Activated effector memory CD4-positive, alpha-beta T cell treated with Interleukin-2 at 50 U/mL for 16 hours (primary cell): ENCODE measurements around the gene TYMS.
"Not testable (repeated sequence)": the region's sequence is repeated elsewhere in the genome, so short reads cannot be mapped to it uniquely, and the experiment has no call there.

Experiments
- DNase-seq: peaks from one replicate; pipeline ENCODE4 v3.0.0-alpha.2; 2020

Gene TYMS

GRCh38 chr18:679516-679915 lies 22.1 kb downstream of the TYMS start:
- no peak for DNase-seq

- DNase-seq, result no peak
Observed at GRCh38 chr18:680392-680791, 22.9 kb downstream of the TYMS start.

- peak; percentile 9 for DNase-seq
Observed at GRCh38 chr18:681985-682384, 24.5 kb downstream of the TYMS start.

GRCh38 chr18:682416-682815 lies 25.0 kb downstream of the TYMS start:
- DNase-seq, result not testable (repeated sequence)

GRCh38 chr18:682833-683232 lies 25.4 kb downstream of the TYMS start:
- no peak for DNase-seq

- no peak for DNase-seq
Observed at GRCh38 chr18:683531-683930, 26.1 kb downstream of the TYMS start.

- DNase-seq, result no peak
Observed at GRCh38 chr18:685438-685837, 28.0 kb downstream of the TYMS start.

GRCh38 chr18:686339-687111 lies 29.1 kb downstream of the TYMS start:
- DNase-seq, result no peak

- DNase-seq, result no peak
Observed at GRCh38 chr18:688323-688722, 30.9 kb downstream of the TYMS start.

- no peak for DNase-seq
Observed at GRCh38 chr18:692824-693223, 35.4 kb downstream of the TYMS start.

- DNase-seq, result no peak
Observed at GRCh38 chr18:693466-694187, 36.2 kb downstream of the TYMS start.

- DNase-seq, result no peak
Observed at GRCh38 chr18:697012-697411, 39.6 kb downstream of the TYMS start.

GRCh38 chr18:697800-698199 lies 40.3 kb downstream of the TYMS start:
- DNase-seq, result no peak

GRCh38 chr18:703213-703967 lies 45.9 kb downstream of the TYMS start:
- DNase-seq, result no peak

GRCh38 chr18:706405-706804 lies 49.0 kb downstream of the TYMS start:
- DNase-seq, result no peak

GRCh38 chr18:708096-708495 lies 50.6 kb downstream of the TYMS start:
- DNase-seq, result no peak

- DNase-seq, result no peak
Observed at GRCh38 chr18:709771-710170, 52.3 kb downstream of the TYMS start.

- no peak for DNase-seq
Observed at GRCh38 chr18:710418-711300, 53.2 kb downstream of the TYMS start.

- DNase-seq, result peak; percentile 3
Observed at GRCh38 chr18:711310-711656, 53.8 kb downstream of the TYMS start.

GRCh38 chr18:711657-712400 lies 54.4 kb downstream of the TYMS start:
- DNase-seq, result peak; percentile 55

- DNase-seq, result peak; percentile 63
Observed at GRCh38 chr18:712401-713134, 55.1 kb downstream of the TYMS start, which contains the start of gene ENOSF1. Gene ENOSF1, minus strand, starts transcription at chr18:712630. Its CDS starts 43 bp downstream, at chr18:712587.
